Measurements from ENCODE around the gene AFG1L.
A peak's percentile ranks its signal among the peaks of the same experiment; 100 is the strongest.
"Not testable (repeated sequence)": the region's sequence is repeated elsewhere in the genome, so short reads cannot be mapped to it uniquely, and the experiment has no call there.

Gene AFG1L

DNA sequence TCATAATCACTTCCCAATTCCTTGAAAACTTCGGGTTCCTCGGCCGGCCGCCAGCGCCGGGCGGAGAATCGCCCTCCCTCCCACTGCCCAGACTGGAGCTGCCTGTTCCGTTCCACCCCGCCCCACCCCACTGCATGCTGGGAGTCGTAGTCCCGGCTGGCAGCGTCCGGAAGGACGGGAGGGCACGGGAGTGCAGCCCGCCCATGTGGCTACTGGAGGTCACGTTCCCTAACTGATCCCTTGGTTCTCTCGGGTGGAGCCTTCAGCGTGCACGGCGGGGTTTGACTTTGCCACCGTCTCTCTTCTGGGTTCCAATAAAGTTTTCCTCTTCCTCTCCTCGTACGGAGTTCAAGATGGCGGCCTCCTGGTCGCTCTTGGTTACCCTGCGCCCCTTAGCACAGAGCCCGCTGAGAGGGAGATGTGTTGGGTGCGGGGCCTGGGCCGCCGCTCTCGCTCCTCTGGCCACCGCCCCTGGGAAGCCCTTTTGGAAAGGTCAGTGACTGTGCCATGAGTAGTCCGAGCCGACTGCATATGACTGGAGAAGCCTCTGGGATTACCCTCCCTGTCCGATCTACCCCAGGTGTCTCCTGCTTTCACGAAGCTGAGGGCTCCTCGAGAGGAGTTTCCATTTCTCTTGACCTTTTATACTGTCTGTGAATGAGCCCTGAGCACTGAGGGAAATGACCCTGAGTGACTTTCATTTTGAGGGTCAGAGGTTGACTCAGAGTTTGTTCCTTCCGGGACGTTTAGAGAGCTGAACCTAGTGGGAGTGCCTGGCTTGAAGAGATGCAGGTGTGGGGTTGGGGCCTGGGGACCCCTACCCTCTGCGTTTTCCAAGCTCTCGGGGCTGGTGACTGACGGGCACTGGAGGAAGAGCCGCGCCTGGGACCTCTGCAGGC is at the start of gene AFG1L:
Gene AFG1L, plus strand, starts transcription at position 328 of the 899 bp plus-strand sequence. Its CDS starts 26 bp downstream, at position 354.
- DNase-seq, result peak; percentile 89

DNA sequence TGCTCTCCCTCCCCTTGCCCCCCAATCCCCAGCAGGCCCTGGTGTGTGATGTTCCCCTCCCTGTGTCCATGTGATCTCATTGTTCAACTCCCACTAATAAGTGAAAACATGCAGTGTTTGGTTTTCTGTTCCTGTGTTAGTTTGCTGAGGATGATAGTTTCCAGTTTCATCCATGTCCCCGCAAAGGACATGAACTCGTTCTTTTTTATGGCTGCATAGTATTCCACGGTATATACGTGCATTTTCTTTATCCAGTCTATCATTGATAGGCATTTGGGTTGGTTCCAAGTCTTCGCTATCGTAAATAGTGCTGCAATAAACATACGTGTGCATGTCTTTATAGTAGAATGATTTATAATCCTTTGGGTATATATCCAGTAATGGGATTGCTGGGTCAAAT is 49.8 kb upstream of the AFG1L start:
- DNase-seq, result not testable (repeated sequence)

DNA sequence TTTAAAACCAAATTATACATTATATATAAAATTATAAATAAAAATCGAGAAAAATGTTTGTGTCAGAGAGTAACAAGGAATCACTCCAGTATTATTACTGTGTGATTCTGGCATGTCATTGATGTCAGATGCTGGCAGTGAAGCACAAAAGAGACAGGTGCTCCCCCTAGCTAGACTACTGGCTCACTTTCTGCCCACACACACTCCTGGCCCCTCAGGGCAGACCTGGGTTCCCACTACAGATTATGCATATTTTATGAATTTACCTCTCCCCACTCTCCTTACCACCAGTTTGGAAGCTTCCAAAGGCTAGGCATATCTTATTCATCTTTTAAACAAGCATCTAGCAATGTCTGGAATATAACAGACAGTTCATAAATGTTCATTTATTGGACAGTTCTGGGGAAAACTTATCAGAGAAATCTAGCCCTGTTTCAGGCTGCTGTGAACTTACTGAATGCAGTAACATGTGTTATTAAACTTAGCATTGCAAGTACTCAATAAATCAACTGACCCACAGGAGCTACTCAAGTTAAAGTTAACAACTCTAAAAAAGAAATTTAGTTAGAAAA is 46.8 kb upstream of the AFG1L start:
- DNase-seq, result no peak

DNA sequence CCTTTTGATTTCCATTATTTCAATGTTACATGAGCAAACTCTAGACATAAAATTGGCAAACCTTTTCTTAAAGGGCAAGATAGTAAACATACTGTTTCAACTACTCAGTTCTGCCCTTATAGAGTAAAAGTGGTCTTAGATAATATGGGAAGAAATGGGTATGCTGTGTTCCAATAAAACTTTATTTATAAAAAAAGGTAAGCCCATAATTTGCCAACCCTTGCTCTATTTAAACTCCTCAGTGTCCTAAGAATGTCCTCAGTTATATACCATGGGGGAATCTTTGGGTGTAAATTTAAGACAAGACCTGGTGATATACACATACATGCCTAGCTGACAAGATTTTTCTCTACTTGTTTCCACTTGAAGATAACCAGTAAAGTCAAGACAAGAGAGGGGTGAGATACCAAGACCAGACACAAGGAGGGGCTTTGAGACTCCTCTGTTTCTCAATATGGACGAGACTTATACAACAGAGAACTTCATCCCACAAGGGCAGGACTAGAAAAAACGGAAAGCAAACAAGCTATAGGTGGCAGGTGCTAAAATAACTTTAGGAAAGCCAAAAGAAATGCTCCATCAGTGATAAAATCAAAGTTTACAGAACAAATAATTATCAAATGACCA is 44.5 kb upstream of the AFG1L start:
- no peak for DNase-seq

DNA sequence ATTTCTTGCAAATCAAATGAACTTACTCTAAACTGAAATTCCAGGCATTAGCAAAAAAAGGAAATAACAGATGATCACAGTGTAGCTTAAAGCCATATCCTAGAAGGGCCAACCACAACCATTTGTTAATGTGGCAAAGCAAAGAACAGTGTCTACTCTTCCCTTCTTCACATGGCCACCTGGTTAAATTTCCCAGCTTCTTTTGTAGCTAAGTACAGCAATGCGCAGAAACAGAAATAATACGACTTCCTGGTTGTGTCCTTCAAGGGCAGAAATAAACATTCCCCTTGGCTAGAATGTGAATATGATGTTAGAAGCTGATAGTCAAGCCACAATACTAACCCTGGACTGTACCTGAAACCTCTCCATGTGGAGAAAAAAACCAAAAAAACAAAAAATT is 43.6 kb upstream of the AFG1L start:
- DNase-seq, result no peak

DNA sequence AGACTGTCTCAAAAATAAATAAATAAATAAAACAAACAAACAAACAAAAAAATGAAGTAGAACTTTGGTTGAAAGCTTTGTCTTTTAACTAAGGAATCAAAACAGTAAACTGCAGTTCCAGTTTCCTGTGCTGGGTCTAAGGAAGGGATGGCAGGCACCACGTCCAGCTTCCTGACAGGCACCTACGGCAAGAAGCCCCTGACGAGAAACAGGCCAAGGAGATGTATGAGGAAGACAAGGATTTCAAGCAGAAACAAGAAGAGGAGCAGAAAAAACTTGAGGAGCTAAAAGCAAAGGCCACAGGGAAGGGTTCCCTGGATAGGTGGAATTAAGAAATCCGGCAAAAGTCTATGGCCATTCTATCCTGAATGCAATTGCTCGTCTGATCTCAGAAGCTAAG is 42.8 kb upstream of the AFG1L start:
- no peak for DNase-seq

DNA sequence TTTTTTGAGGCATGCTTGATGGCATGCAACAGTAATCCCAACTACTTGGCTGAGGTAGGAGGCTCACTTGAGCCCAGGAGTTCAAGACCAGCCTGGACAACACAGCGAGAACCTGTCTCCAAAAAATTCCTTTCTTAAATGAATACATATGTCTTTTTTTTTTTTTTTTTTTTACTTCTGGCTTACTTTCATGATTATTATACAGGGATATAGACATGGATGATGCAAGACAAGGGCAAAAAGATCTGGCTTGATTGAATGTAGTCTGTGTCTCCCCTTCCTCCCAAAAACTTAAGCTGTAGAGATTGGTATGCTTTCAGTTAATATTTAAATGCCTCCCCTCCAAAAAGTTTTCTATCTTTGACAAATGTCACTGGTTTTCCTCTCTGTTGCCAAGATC is 41.6 kb upstream of the AFG1L start:
- DNase-seq, result no peak

DNA sequence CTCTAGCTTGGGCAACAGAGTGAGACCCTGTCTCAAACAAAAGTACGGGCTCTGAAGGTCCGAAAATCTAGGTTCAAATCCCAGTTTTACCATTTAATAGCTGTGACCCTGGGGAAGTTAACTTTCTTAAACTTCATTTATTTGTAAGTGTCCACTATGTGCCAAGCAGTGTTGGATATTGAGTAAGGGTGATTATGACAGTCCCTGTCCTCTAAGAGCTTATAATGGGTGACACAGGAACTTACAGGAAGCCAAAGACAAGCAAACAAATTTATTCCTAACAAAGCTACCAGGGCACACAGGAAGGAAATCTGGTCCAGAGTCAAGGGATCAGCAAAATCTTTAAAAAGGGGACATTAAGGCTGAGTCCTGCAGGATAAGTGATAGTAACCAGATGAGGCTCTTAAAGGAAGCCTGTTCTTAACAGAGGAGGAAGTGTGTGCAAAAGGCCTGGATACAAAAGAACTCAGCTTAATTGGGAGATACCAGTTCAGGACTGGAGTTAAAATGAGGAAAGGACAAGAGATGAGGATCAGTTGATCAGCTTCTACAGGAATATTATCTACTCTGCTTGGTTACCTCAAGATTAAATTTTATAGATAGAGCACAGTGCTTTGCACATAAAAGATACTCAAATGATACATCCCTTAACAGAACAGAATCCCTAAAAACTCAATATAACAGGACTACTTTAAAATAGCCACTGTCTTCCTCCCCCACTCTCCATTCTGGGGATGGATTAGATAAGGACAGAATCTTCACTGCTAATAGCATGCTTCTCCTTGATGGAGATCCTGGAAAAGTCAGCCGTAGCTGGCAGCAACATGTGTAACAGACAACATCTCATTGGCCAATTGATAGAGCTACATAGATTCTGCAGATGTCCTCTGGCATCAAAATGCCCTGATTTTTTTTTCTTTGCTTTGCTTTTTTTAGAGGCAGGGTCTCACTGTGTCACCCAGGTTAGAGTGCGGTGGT is 40.1 kb upstream of the AFG1L start:
- DNase-seq, result no peak

DNA sequence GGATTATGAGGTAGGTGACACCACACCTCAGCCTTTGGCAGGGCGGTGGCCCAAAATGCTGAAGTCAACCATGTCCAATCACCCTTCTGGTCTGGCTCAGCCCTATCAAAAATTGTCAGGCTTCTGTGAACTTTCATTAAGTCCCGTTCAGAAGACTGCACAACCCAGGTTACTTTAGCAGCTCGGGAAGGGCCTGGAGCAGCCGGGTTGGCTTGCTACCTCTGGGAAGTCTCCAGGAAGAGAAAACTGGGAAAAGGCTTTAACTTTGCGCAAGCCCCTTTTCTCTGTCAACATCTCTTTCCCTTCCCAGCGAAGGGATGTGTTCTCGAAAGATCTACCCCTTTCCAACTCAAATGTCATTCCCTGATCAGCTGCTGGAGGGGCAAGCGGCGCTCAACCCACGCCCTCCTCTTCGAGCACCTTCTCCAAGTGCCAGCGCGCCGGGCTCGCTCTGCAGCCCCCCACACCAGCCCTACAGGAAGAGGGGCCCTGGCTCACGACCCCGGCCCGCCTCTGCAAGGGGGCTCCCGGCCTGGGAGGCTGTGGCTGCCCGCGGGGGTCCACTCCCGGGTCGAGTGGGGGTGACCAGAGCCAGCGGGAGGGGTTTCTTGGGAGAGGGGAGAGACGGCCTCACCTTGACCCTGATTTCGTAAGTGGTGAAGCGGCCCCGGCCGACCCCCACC is 34.6 kb upstream of the AFG1L start:
- no peak for DNase-seq

DNA sequence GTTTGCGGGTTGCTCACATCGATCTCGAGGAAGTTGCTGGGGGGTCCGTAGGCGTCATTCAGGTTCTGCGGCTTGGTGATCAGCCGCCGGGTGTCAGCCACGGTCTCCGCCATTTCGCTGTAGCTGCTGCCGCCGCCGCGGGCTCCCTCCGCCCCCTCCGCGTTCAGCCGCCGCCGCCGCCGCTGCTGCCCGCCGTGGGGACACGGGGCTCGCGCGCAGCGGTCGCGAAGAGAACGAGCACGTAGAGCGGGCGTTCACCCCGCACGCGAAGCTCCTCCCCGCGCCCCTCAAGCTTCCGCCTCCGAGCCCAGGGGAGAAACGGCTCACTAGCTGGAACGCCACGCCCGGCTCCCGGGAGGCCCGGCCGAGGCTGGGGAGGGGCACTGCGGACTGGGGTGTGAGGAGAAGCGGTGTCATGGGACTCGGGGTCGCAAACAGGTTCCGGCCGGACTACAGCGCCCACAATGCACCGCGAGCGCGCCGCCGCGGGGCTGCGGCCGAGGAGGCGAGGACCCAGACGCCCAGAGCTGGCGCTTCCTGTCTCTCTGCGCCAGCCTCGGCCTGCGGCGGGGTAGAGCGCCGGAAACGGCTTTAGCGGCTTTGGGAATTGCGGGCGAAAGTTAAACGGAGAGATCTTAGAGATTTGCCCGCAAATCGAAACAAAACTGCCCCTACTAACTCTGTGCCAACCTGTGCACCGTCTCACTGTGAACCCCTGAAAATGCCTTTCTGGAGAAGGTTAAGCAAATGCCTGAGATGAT is 33.9 kb upstream of the AFG1L start, which contains the start of gene SNX3:
Gene SNX3, minus strand, starts transcription at position 232 of the 761 bp plus-strand sequence. Its CDS starts 119 bp downstream, at position 113.
- peak; percentile 86 for DNase-seq

DNA sequence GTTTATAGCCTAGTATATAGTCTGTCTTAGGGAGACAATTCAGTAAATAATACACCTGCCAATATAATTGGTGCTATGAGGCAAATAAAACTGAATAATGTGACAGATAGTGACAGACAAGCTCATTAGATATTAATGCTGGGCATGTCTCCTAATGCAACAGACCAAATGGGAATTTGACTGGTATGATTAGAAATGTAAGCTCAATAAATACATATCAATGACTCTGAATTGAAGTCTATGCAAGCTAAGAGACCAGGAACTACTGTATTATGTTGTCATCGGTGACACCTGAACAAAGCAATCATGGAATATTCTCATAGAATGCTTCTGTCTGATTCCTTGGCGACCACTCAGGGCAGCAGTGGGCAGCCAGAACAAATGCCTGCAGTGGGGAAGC is 31.5 kb upstream of the AFG1L start:
- no peak for DNase-seq

DNA sequence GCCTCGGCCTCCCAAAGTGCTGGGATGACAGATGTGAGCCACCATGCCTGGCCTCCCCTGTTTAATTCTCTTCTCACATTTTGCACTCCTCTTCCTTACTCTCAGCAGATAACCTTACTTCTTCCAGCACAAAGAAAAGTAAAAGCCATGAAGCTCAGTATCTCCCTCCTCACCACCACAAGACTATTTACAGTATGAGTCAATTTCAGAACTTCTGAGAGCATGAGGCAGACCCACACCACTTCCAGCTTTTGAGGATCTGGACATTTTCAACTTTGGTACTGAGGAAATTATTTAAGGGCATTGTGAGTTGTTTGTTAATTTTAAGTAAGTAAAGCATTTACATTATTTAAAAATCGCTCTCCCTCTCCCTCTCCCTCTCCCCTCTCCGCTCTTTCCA is 26.0 kb upstream of the AFG1L start:
- DNase-seq, result no peak

DNA sequence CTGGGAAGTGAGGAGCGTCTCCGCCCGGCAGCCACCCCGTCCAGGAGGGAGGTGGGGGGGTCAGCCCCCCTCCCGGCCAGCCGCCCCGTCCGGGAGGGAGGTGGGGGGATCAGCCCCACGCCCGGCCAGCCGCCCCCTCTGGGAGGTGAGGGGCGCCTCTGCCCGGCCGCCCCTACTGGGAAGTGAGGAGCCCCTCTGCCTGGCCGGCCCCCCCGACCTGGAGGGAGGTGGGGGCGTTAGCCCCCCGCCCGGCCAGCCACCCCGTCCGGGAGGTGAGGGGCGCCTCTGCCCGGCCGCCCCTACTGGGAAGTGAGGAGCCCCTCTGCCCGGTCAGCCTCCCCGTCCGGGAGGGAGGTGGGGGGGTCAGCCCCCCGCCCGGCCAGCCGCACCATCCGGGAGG is 24.9 kb upstream of the AFG1L start:
- not testable (repeated sequence) for DNase-seq

DNA sequence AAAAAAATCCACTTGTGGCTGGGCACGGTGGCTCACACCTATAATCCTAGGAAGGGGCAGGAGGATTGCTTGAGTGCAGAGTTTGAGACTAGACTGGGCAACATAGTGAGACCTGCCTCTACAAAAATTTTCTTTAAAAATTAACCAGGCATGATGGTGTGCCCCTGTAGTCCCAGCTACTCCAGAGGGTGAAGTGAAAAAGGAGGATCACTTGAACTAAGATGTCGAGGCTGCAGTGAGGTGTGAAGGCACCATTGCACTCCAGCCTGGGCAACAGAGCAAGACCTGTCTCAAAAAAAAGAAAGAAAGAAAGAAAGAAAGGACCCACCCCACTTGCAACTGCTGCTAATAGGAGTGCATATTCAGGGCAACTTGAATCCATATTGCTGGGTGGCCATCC is 20.3 kb upstream of the AFG1L start:
- DNase-seq, result no peak

DNA sequence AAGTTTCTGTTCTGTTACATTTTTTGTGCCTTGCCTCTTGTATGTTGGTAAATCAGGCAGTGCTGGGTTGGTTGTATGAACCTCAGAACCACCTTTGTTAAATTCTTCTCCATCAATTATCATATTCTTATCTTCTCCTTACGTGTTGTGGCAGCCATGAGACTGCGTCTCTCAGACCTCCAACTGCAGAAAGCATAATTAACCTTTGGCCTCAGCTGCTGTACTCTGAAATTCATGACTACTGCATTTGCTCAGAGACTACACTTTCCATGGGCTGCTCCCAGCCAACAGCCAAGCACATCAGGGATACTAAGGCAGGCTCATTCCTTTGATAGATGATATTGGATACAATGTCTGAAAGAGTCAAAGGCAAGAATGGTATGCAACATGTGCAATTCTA is 18.9 kb upstream of the AFG1L start:
- DNase-seq, result no peak

DNA sequence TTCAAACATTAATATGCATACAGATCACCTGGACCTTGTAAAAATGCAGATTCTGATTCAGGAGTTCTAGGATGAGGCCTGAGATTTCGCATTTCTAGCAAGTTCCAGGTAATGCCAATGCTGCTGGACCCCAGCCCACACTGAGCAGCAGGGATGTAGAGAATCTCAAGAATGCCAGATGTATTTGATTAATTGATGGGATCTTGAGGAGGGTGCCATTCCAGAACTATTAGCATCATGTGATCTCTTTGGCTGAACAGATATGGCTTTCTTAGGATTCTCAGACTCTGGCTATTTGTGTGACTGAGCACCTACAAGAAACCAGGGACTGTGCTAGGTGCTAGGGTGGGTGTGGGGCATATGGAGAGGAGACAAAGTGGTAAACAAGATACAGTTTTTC is 17.6 kb upstream of the AFG1L start:
- no peak for DNase-seq

DNA sequence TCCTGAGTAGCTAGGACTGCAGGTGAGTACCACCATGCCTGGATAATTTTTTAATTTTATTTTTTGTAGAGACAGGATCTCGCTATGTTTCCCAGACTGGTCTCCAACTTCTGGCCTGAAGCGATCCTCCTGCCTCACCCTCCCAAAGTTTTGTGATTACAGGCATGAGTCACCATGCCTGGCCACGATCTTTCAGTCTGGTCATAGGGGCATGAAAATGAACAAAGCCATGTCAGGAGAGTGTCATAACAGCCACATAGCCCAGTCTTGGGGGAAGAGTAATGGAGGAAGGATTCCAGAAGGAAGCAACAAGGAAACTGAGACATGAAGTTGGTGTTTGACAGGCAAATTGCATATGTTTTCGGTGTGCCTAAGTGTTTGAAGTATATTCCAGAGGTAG is 17.0 kb upstream of the AFG1L start:
- DNase-seq, result no peak

DNA sequence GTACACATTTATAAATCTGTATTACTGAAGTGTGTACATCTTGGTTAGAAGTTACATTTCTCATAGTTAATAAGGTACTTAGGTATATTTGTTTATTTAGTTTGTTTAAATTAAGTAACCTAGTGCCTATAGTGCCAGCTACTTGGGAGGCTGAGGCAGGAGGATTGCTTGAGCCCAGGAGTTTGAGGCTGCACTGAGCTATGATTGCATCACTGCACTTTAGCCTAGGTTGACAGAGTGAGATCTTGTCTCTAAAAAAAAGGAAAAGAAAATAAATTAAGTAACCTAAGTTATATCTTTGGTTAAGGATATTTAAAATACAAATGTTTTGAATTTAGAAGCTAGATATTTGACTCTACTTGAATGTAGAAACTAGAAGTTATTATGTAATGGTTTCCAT is 9.5 kb upstream of the AFG1L start:
- no peak for DNase-seq

DNA sequence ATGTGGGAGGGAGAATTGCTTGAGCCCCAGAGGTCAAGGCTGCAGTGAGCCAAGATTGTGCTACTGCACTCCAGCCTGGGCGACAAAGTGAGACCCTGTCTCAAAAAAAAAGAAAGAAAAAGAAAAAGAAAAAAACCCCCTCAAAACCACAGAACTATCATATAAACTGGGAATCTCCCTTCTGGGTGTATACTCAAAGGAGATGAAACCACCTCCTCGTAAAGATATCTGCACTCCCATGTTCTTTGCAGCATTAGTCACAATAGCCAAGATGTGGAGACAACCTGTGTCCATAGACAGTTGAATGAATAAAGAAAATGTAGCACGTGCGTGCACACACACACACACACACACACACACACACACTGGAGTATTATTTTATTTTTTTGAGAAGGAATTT is 8.5 kb upstream of the AFG1L start:
- DNase-seq, result no peak

DNA sequence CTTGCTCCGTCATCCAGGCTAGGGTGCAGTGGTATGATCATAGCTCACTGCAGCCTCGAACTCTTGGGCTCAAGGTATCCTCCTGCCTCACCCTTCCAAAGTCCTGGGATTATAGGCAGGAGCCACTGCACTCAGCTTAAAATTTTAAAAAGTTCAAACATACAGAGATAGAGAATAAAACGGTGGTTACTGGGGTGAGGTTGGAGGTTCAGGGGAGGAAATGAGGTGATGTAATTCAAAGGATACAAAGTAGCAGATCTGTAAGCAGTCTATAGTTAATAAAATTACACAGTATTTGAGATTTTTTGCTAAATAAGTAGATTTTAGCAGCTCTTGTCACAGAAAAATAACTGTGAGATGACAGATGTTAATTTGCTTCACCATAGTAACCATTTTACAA is 7.5 kb upstream of the AFG1L start:
- DNase-seq, result no peak

DNA sequence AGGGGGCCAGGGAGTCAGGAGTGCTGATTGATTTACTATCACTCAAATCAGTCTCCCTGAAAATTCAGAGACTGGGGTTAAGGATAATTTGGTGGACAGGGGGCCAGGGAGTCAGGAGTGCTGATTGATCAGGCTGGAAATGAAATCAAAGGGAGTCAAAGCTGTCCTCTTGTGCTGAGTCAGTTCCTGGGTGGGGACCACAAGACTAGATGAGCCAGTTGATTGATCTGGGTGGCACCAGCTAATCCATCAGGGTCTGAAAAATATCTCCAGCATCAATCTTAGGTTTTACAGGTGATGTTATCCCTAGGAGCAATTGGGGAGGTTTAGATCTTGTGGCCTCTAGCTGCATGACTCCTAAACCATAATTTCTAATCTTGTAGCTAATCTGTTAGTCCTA is 6.1 kb upstream of the AFG1L start:
- no peak for DNase-seq

All from kidney glomerular epithelial cell (primary cell).